Brain microvascular endothelial cell (primary cell): Measurements from ENCODE around the gene S100A14.

Experiments used
- DNase-seq: peaks from one replicate; pipeline ENCODE4 v3.0.0-alpha.2; 2020
- H3K27ac ChIP-seq: fragments of 250-450 bp; sonication (Bioruptor Pico); 2 replicates; pipeline ENCODE4 v1.5.1; 2020; ENCODE audit warnings: mild to moderate bottlenecking, moderate library complexity
- H3K27me3 ChIP-seq: fragments of 250-450 bp; sonication (Bioruptor Pico); replicated peaks from 2 replicates; pipeline ENCODE4 v1.5.1; 2020; ENCODE audit warnings: mild to moderate bottlenecking
- H3K36me3 ChIP-seq: fragments of 250-450 bp; sonication (Bioruptor Pico); replicated peaks from 2 replicates; pipeline ENCODE4 v1.5.1; 2020; ENCODE audit warnings: mild to moderate bottlenecking
- H3K4me3 ChIP-seq: 2 replicates; pipeline ENCODE4 v1.5.1; 2011; ENCODE audit warnings: low read depth, mild to moderate bottlenecking, control low read depth, low read length, moderate library complexity
- in situ Hi-C: cut with HindIII; loops from 2 replicates; pipeline ENCODE4 v1.10.0; 2017; ENCODE audit warnings: low sequenced_read_pairs, low pct_ligation_motif_present
- TF ChIP-seq, protein P1 (sequence below): IDR thresholded peaks from 2 replicates; pipeline ENCODE4 v1.5.1; 2011; ENCODE audit warnings: low read depth, mild to moderate bottlenecking, moderate library complexity, low read length, control low read depth, inconsistent platforms; ENCODE audit errors: missing control alignments

Gene S100A14

DNA sequence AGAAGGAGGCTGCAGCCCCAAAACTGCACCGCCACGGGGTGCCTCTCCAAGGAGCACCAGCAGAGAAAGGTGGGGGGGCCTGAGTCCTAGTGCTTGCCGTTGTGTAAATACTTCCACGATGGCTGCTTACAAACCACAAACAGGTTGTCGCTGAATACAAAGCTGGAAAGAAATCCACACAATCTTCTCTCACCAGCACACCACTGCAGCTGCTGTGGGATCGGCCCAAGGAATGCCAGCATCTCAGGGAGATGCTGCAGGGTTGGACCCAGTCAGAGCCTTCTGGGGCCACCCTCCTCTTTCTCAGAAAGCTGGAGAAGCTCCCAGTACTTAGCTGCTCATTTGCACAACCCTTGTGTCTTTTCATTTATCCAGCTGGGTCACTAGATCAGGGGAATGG lies 3.0 kb upstream of the S100A14 start:
- Histone ChIP-seq H3K27me3 (no peaks in the 10 kb centered on the region), H3K27ac (no peak overlapping the region), H3K4me3 (no peak overlapping the region), H3K36me3 (peaks cover 35% of the 10 kb centered on the region)
- no peak for DNase-seq
- in situ Hi-C loops: no loop called here
- TF ChIP-seq, protein P1, sequence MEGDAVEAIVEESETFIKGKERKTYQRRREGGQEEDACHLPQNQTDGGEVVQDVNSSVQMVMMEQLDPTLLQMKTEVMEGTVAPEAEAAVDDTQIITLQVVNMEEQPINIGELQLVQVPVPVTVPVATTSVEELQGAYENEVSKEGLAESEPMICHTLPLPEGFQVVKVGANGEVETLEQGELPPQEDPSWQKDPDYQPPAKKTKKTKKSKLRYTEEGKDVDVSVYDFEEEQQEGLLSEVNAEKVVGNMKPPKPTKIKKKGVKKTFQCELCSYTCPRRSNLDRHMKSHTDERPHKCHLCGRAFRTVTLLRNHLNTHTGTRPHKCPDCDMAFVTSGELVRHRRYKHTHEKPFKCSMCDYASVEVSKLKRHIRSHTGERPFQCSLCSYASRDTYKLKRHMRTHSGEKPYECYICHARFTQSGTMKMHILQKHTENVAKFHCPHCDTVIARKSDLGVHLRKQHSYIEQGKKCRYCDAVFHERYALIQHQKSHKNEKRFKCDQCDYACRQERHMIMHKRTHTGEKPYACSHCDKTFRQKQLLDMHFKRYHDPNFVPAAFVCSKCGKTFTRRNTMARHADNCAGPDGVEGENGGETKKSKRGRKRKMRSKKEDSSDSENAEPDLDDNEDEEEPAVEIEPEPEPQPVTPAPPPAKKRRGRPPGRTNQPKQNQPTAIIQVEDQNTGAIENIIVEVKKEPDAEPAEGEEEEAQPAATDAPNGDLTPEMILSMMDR: no peak

DNA sequence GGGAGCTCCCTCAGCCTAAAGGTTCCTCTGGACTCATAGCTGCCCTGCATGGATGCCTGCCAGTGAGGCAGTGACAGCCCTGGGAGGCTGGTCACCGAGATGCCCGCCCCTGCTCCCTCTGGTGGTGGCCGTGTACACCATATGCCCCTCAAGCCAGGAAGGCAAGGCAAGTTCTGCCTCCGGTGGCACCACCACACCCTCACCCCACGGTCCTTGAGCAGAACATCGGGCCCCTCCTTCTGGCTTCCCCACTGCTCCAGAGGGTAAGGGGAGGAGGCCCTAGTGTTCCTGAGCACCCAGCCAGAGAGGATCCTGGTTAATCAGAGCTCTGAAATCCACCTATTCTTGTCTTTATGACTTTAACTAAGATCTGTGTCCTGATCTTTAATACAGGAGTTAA lies 1.5 kb upstream of the S100A14 start:
- Histone ChIP-seq H3K27ac (no peak overlapping the region), H3K4me3 (no peak overlapping the region), H3K27me3 (no peaks in the 10 kb centered on the region), H3K36me3 (peaks cover 28% of the 10 kb centered on the region)
- TF ChIP-seq, protein P1: no peak
- no peak for DNase-seq
- in situ Hi-C loops: no loop called here

DNA sequence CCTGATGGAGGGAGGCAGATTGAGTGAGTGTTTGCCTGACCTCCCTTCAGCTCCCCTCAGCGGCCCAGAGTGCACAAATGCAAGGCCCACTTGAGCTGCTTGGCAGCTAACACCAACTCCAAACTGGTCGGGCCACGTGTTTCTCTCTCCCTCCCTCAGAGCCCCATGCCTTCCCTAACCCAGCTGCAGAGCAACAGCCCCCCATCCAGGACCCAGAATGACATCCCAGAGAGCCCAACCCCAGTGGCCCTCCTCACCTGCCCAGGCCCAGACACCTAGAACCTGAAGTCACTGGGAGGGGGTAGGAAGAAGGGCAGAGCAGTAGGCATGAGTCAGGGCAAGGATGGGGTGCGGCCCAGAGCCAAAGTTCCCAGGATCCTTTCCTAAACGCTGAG lies 789 bp upstream of the S100A14 start:
- TF ChIP-seq, protein P1: no peak
- Histone ChIP-seq H3K27me3 (no peaks in the 10 kb centered on the region), H3K27ac (no peak overlapping the region), H3K36me3 (peaks cover 20% of the 10 kb centered on the region), H3K4me3 (no peak overlapping the region)
- in situ Hi-C loops: no loop called here
- no peak for DNase-seq

DNA sequence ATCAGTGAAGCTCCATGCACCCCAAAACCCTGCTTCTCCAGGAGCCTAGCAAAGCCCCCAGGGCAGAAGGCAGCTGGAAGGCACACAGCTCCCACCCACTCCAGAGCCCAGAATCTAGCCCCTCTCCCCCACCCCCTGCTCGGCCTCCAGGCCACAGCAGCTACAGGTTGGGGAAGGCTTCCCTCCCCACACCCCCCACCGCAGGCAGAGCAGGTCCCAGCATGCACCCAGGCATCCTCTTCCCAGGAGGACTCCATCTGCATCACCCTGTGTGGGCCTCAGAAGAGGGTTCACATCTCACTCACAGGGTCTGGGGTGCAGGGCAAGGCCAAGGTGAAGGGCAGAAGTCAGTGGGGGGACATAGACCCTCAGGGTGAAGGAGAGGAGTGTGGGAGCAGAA lies 719 bp downstream of the S100A14 start:
- H3K4me3 ChIP-seq: no peak overlapping the region
- H3K27me3 ChIP-seq: no peaks in the 10 kb centered on the region
- no peak overlapping the region for H3K27ac ChIP-seq
- peaks cover 16% of the 10 kb centered on the region for H3K36me3 ChIP-seq
- DNase-seq: no peak
- in situ Hi-C loops: no loop called here
- TF ChIP-seq, protein P1: no peak

DNA sequence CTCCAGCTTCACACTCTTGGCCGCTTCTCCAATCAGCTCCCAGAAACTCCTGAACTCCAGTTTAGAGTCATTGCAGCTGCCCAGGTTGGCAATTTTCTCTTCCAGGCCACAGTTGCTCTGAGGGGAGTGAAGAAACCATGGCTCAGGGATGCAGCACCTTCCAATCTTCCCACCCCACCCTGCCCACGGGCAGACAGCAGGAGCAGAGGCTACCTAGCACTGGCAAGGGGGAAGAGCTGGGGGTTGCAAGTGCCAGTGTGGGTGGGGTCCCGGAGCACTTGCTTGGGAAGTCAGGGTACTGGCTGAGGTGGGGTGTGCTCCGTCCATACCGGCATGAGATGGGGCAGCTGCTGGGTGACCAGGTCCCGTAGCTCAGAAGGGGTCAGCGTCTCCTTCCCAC lies 1.2 kb downstream of the S100A14 start:
- H3K4me3 ChIP-seq: no peak overlapping the region
- TF ChIP-seq, protein P1: no peak

DNA sequence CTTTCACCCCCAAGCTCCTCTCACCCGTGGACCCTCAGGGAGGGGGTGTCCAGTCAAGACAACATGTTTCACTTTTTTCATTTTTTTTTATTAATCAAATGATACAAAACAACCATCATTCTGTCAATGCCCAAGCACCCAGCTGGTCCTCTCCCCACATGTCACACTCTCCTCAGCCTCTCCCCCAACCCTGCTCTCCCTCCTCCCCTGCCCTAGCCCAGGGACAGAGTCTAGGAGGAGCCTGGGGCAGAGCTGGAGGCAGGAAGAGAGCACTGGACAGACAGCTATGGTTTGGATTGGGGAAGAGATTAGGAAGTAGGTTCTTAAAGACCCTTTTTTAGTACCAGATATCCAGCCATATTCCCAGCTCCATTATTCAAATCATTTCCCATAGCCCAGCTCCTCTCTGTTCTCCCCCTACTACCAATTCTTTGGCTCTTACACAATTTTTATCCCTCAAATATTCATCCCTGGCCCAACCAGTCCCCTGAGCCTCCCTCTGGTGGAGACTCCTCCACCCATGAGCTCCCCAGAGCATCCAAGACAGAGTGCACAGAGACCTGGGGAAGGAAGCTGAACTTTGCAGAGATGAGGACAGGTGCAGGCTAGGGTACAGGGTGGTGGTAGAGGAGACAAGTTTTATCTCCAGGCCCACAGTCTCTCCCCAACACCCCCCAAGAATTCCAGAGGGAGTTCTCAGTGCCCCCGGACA lies 1.8 kb downstream of the S100A14 start:
- Histone ChIP-seq H3K27ac (no peak overlapping the region), H3K27me3 (no peaks in the 10 kb centered on the region), H3K4me3 (no peak overlapping the region), H3K36me3 (peaks cover 6% of the 10 kb centered on the region)
- TF ChIP-seq, protein P1: peak; percentile 12
- DNase-seq: no peak
- in situ Hi-C loops: no loop called here

More for the DNA sequence above, 1.2 kb downstream of the S100A14 start:
- in situ Hi-C loops: no loop called here
- H3K27me3 ChIP-seq: no peaks in the 10 kb centered on the region
- DNase-seq: no peak
- H3K27ac ChIP-seq: no peak overlapping the region
- H3K36me3 ChIP-seq: peaks cover 12% of the 10 kb centered on the region
